ENCODE data around the gene B4GALNT3. TPM values are rescaled to one million over a fixed set of nuclear protein-coding genes. Genes with fewer than 3 reads are reported as not detected.
A peak's percentile ranks its signal among the peaks of the same experiment; 100 is the strongest.

Gene B4GALNT3
- total RNA-seq, 2 experiments from 2014 or later, result 6.1 to 7.0 TPM

DNA sequence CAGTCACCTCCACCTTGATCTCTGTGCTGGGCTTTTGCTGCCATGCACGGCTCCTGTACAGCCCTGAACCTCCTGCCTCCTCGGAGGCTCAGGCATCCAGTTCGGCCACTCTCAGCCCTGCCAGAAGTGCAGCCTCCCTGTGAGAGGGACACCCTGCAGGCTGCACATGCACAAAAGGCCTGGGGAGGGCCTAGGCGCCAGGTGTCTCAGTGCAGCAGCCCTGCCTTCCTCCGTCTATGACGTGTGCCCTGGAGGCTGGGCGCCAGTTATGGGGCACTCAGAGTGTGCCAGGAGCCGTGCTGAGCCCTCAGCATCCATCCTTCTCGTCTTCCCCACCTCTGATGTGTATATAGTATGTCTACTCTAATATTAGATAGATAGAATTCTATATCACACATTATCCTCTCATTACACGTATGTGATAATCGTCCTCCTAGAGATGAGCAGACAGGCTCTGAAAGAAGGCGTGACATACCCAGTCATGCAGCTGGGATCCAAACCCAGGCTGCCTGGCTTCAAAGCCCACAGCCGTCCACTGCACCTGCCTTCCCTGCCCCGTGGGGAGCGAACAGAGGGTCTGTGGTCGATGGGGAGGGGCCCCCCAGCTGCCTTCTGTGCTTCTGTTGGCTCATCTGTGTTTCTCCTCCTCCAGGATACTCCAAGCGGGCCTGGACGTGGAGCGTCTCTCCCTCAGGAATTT lies 101.1 kb downstream of the B4GALNT3 start:
- H3K27ac Mint-ChIP-seq, result peak overlapping the region; percentile 77
- H3K27me3 Mint-ChIP-seq, result no peaks in the 10 kb centered on the region
- H3K9me3 Mint-ChIP-seq, result no peaks in the 10 kb centered on the region
- ChIA-PET CTCF (interaction anchor here (0.6 to 2.1 kb wide), 5 partner anchors 9 to 117 kb away, joined by 3 to 5 read pairs (median 3); no protein-coding TSS in a partner anchor), POLR2A (no interaction called here)
- no peak overlapping the region for H3K4me3 Mint-ChIP-seq
- H3K36me3 Mint-ChIP-seq (ENCODE audit: low read depth), result peaks cover 28% of the 10 kb centered on the region
- no peak for DNase-seq
- H3K4me1 Mint-ChIP-seq, result peaks cover 74% of the 10 kb centered on the region

DNA sequence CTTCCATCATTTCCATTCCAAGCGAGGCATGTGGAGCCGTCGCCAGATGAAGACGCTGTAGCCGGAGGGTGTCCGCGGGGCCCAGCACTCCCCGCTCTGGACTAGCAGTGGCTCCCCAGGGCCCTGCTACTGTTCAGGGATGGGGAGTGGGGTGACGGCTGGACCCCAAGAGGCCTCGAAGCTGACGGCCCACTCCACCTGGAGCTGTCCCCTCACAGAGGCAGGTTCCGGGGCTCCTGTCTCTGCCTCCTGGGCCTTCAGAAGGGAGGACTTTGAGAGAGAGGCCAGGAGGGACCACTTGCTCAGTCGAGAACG lies 101.6 kb downstream of the B4GALNT3 start:
- Mint-ChIP-seq H3K27ac (peak overlapping the region; percentile 77), H3K36me3 (ENCODE audit: low read depth) (peaks cover 31% of the 10 kb centered on the region), H3K4me1 (peaks cover 74% of the 10 kb centered on the region), H3K4me3 (no peak overlapping the region), H3K9me3 (no peaks in the 10 kb centered on the region), H3K27me3 (no peaks in the 10 kb centered on the region)
- CTCF ChIA-PET, result interaction anchor here (0.6 to 2.1 kb wide), 5 partner anchors 9 to 452 kb away, joined by 3 to 5 read pairs (median 3); no protein-coding TSS in a partner anchor
- DNase-seq, result no peak
- POLR2A ChIA-PET, result no interaction called here

DNA sequence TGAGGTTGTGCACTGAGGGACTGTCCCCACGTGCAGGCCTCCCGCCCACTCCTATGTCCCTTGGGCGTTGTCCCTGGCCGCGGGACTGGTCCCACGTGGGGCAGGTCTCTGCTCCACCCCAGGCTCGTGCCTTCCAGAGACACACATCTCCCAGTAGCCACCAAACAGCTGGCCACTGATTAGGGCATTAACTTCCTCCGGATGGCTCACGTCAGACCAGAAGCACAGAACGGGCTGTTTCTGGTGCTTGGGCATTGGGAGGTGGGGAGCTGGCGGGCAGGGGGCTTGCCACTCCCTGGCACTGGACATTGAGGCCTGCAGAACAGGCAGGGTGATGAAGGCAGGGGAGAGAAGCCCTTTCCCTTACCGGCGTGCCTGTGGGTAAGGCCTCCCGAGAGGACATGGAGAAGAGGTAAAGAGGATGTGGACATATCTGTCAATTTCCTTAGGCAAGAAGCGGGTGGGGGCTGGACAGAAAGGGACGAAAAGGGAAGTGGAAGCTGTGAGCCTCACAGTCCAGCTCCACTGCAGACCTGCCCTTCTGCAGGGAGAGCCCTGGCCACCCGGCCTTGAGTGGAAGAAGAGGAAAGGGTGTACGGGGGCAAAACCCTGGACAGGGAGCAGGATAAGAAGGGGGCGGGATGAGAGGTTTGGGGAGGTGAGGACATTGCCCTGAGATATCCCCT lies 102.3 kb downstream of the B4GALNT3 start:
- H3K4me1 Mint-ChIP-seq, result peaks cover 77% of the 10 kb centered on the region
- H3K27me3 Mint-ChIP-seq, result no peaks in the 10 kb centered on the region
- peaks cover 29% of the 10 kb centered on the region for H3K36me3 Mint-ChIP-seq (ENCODE audit: low read depth)
- H3K4me3 Mint-ChIP-seq, result peak overlapping the region; percentile 21
- ChIA-PET CTCF (interaction anchor here (0.6 to 1.5 kb wide), 4 partner anchors 109 to 452 kb away, joined by 3 to 5 read pairs (median 3); no protein-coding TSS in a partner anchor), POLR2A (no interaction called here)
- peak overlapping the region; percentile 92 for H3K27ac Mint-ChIP-seq
- no peaks in the 10 kb centered on the region for H3K9me3 Mint-ChIP-seq
- no peak for DNase-seq

DNA sequence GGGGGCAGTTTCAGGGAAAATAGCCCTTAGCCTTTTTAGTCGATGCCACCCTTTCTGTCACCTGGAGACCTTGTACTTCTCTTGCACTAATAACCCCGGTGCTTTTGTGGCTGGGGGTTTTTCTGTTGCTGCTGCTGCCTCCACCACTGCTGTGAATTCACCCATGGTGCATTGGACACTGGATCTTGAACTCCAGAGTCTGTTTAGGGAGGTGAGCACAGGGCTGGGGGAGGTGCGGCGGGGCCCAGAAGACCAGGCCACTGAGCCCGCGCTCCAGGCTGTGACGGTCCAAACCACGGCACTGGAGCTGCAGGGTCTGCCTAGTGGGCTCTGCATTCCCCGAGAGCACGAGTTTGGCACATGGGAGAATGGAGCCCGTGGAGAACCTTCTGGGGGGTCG lies 102.9 kb downstream of the B4GALNT3 start:
- Mint-ChIP-seq H3K36me3 (ENCODE audit: low read depth) (peaks cover 28% of the 10 kb centered on the region), H3K9me3 (no peaks in the 10 kb centered on the region), H3K4me3 (peak overlapping the region; percentile 70), H3K27ac (peak overlapping the region; percentile 92), H3K4me1 (peaks cover 82% of the 10 kb centered on the region), H3K27me3 (no peaks in the 10 kb centered on the region)
- ChIA-PET CTCF (interaction anchor here (1.0 kb wide), 1 partner anchor 110 kb away, joined by 3 read pairs; no protein-coding TSS in a partner anchor), POLR2A (no interaction called here)
- peak; percentile 32 for DNase-seq

DNA sequence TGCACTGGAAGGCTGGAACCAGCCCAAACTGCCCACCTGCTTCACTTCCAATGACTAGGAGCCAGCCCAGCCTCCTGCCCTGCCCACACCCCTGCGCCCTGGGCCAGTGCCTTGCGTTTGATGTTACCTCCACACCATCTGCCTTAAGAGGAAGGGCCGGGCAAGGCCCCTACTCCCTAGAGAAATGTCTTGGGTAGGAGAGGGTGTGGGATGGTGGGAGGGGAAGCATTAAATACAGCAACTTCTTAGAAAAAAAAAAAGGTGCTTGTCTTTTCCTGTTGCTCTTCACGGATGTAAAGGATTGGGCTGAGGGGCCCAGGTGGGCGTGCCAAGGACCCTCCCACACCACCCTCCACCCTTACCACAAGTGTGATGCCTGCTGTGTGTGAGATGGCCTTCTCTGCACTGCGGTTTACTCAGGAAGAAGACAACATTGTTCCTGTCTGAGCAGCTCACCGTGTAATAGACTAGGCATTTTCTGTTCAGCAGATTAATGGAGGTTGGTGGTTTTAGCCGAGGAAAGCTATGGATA lies 103.6 kb downstream of the B4GALNT3 start:
- H3K36me3 Mint-ChIP-seq (ENCODE audit: low read depth), result peaks cover 25% of the 10 kb centered on the region
- no peaks in the 10 kb centered on the region for H3K27me3 Mint-ChIP-seq
- ChIA-PET POLR2A (no interaction called here), CTCF (interaction anchor here (0.6 to 1.5 kb wide), 6 partner anchors 13 to 114 kb away, joined by 3 read pairs; no protein-coding TSS in a partner anchor)
- H3K4me1 Mint-ChIP-seq, result peaks cover 84% of the 10 kb centered on the region
- H3K27ac Mint-ChIP-seq, result peak overlapping the region; percentile 92
- peak overlapping the region; percentile 70 for H3K4me3 Mint-ChIP-seq
- DNase-seq, result peak; percentile 81
- no peaks in the 10 kb centered on the region for H3K9me3 Mint-ChIP-seq

DNA sequence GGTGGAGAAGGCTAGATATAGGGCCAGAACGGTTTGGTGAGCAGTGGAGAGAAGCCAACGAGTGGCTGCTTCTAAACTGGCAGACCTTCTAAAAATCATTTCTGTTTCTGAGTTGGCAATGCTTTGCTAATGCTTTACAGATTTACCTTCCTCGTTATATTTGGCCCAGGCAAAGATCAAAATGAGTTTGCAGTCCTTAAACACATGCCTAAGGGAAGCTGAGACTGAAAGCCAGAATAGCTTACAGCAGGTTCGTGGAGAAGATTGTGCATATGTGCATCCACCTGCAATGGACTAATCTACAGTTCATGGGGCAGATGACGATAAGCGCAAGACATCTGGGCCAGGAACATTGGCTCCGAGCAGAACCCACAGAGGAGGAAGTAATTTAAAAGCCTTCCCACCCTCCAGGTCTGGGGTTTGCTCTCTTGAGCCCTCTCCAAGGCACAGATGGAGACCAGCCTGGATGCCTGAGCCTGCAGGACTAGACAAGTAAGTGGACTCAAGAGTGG lies 104.1 kb downstream of the B4GALNT3 start:
- POLR2A ChIA-PET, result no interaction called here
- Mint-ChIP-seq H3K4me3 (peak overlapping the region; percentile 70), H3K4me1 (peaks cover 84% of the 10 kb centered on the region), H3K27me3 (no peaks in the 10 kb centered on the region), H3K27ac (peak overlapping the region; percentile 92), H3K36me3 (ENCODE audit: low read depth) (peaks cover 23% of the 10 kb centered on the region), H3K9me3 (no peaks in the 10 kb centered on the region)
- DNase-seq, result no peak
- CTCF ChIA-PET, result interaction anchor here (0.6 to 1.5 kb wide), 6 partner anchors 12 to 114 kb away, joined by 3 read pairs; no protein-coding TSS in a partner anchor

DNA sequence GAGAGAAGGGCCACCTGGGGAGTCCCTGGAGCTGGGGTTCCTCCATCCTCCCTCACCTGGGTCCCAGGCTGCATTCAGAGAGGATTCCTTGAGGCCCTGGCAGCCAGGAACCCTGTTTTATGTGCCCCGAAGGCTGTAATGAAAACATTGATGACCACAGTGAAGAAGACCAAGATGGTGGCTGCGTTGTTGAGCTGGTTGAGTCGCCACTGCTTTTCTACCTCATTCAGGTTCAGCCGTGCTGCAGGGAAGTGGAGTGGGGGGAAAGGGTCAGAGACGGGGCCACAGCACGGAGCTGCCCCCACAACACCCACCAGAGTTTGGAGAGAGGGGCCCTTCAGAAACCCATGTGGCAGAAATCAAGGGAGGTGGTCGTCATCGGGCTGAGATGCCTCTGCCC lies 105.4 kb downstream of the B4GALNT3 start:
- Mint-ChIP-seq H3K4me1 (peaks cover 90% of the 10 kb centered on the region), H3K27me3 (no peaks in the 10 kb centered on the region), H3K27ac (peak overlapping the region; percentile 71), H3K9me3 (no peaks in the 10 kb centered on the region), H3K4me3 (peak overlapping the region; percentile 10), H3K36me3 (ENCODE audit: low read depth) (peaks cover 18% of the 10 kb centered on the region)
- POLR2A ChIA-PET, result no interaction called here
- DNase-seq, result no peak
- CTCF ChIA-PET, result interaction anchor here (1.1 to 3.8 kb wide), 2 partner anchors 11 to 18 kb away, joined by 3 to 15 read pairs; no protein-coding TSS in a partner anchor

DNA sequence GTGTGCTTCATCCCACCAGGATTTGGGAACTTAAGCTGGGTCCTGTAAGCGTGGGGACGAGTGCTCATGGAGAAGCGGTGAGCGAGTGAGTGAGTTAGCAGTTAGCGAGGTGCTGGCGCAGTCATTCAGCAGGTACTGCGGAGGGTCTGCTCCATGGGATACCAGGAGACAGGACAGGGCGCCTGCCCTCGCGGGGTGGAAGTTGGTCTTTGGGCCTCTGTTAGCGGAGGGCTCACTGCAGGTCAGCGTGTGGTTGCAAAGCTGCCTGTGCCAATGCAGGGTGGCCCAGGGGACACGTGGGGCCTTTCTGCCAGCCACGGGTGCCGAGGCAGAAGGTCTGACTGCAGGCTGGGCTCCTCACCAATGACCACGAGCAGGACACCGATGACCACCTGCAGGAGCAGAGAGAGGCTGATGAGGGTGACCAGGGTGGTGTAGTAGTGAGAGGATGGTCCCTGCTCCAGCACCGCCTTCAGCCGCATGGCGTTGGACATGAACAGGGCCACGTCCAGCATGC lies 105.9 kb downstream of the B4GALNT3 start:
- H3K9me3 Mint-ChIP-seq, result no peaks in the 10 kb centered on the region
- peak overlapping the region; percentile 80 for H3K27ac Mint-ChIP-seq
- CTCF ChIA-PET, result interaction anchor here (0.9 to 3.8 kb wide), 5 partner anchors 8 to 384 kb away, joined by 3 to 15 read pairs (median 5); partner anchors contain the start of gene RAD52
- H3K27me3 Mint-ChIP-seq, result no peaks in the 10 kb centered on the region
- H3K4me1 Mint-ChIP-seq, result peaks cover 87% of the 10 kb centered on the region
- POLR2A ChIA-PET, result no interaction called here
- peak overlapping the region; percentile 23 for H3K4me3 Mint-ChIP-seq
- H3K36me3 Mint-ChIP-seq (ENCODE audit: low read depth), result peaks cover 18% of the 10 kb centered on the region
- no peak for DNase-seq

DNA sequence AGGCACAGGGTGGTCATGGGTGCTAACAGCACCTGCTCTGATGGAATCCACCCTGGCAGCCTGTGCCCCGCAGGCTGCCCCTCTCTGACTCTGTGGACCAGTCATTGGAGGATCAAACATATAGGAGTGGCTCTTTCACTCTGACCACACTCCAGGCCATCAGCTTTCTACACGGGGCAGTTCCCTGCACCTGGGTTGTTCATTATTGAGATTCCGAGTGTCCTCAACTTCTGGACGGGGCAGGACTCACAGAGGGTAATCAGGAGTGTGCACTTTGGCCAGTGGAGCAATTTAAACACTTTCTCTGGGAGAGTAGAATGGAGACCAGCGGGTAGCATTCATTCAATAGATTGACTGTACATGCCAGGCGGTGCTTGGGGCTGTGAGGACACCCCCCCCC lies 108.7 kb downstream of the B4GALNT3 start:
- ChIA-PET POLR2A (no interaction called here), CTCF (interaction anchor here (0.7 to 3.8 kb wide), 6 partner anchors 8 to 245 kb away, joined by 3 to 15 read pairs (median 4); no protein-coding TSS in a partner anchor)
- peaks cover 16% of the 10 kb centered on the region for H3K36me3 Mint-ChIP-seq (ENCODE audit: low read depth)
- no peaks in the 10 kb centered on the region for H3K9me3 Mint-ChIP-seq
- no peak for DNase-seq
- no peaks in the 10 kb centered on the region for H3K27me3 Mint-ChIP-seq
- peaks cover 82% of the 10 kb centered on the region for H3K4me1 Mint-ChIP-seq
- H3K4me3 Mint-ChIP-seq, result no peak overlapping the region
- peak overlapping the region; percentile 50 for H3K27ac Mint-ChIP-seq

DNA sequence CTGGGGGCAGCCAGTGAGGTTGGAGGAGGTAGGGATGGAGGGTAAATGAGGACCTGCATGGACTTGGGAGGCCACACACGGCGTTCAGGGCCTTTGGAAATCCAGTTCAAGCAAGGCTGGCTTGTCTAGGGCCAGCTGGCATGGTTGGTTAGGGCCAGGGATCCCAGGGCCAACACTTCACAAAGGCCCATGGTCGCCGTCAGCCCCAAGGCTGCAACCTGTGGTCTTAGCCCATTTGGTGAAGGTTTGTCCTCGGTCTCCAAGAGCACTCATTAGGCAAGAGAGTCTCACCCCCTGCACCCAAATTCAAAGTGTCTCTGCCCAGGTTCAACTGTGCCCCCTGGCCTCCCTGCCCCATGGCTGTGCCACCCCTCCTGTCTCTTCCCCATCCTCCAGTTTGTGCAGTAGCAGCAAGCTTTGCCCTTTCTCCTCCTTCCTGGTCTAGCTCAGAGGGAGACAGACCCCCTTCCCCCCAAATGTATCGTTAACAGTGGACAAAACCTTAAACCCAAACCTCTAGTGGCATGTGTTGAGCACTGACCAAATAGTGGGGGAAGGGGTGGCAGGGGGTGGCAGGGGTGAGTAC lies 109.4 kb downstream of the B4GALNT3 start:
- Mint-ChIP-seq H3K27me3 (no peaks in the 10 kb centered on the region), H3K36me3 (ENCODE audit: low read depth) (peaks cover 17% of the 10 kb centered on the region), H3K4me1 (peaks cover 78% of the 10 kb centered on the region), H3K4me3 (peak overlapping the region; percentile 73), H3K27ac (peak overlapping the region; percentile 22), H3K9me3 (no peaks in the 10 kb centered on the region)
- POLR2A ChIA-PET, result no interaction called here
- no peak for DNase-seq
- CTCF ChIA-PET, result interaction anchor here (0.6 to 2.8 kb wide), 17 partner anchors 11 to 1020 kb away, joined by 3 to 19 read pairs (median 4); partner anchors contain the start of genes RAD52 and WNK1

DNA sequence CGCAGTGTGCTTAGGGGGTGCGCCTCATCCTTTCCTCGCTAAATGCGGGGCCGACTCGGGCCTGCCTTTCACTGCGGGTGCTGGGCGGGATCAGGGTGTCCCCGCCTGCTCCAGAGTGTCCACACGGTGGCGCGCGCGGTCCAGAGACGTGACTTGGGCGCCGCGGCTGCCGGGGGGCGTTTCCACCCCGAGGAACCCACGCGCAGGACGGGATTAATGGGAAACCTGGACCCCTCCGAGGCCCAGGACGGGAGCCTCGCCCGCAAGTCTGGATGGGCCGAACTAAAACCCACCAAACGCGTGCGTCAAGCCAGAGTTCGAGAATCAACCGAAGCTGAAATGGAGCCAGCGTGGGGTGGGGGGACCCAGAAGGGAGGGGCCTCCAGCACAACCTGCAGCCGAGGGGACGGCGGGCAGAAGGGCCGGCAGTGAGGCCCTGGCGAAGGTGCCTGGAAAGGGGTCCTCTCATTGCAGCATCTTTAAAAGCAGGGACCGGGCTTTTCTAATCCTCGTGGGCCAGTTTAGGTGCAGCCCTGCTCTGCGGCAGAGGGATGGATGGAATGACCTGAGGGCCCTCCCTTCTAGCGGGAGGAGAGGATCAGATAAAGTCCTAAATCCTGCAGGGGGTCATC lies 110.2 kb downstream of the B4GALNT3 start:
- H3K4me3 Mint-ChIP-seq, result peak overlapping the region; percentile 73
- H3K27me3 Mint-ChIP-seq, result no peaks in the 10 kb centered on the region
- peaks cover 17% of the 10 kb centered on the region for H3K36me3 Mint-ChIP-seq (ENCODE audit: low read depth)
- H3K4me1 Mint-ChIP-seq, result peaks cover 77% of the 10 kb centered on the region
- ChIA-PET CTCF (interaction anchor here (0.6 to 2.8 kb wide), 19 partner anchors 9 to 567 kb away, joined by 3 to 19 read pairs (median 4); partner anchors contain the start of genes RAD52 and WNK1), POLR2A (no interaction called here)
- peak; percentile 88 for DNase-seq
- peaks cover 4% of the 10 kb centered on the region for H3K9me3 Mint-ChIP-seq
- H3K27ac Mint-ChIP-seq, result peak overlapping the region; percentile 68

DNA sequence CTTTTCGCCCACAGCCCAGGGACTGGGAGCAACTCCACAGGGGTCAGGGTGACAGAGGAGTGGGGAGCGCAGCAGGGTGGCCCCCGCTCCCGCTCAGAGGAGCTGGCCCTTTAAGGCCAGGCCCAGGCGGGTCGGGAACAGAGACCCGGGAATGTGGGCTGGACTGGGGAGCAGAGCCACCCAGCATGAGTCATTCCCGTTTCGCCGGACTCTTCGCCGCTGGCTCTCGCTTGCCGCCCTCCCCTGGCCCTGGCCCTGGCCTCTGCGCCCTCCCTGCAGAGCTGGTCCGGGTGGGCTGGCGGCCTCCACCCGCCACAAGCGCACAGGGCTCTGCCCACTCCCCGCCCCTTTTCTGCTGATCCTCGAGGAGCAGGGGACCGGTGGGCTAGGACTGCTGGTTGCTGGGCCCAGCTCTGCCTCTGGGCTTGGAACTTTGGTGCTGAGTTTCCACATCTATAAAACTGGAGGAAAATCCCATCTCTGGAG lies 110.7 kb downstream of the B4GALNT3 start:
- Mint-ChIP-seq H3K9me3 (peaks cover 4% of the 10 kb centered on the region), H3K4me1 (peaks cover 77% of the 10 kb centered on the region), H3K4me3 (no peak overlapping the region), H3K27ac (no peak overlapping the region), H3K36me3 (ENCODE audit: low read depth) (peaks cover 18% of the 10 kb centered on the region), H3K27me3 (no peaks in the 10 kb centered on the region)
- CTCF ChIA-PET, result interaction anchor here (0.6 to 2.8 kb wide), 16 partner anchors 10 to 379 kb away, joined by 3 to 19 read pairs (median 4); partner anchors contain the start of genes RAD52 and WNK1
- DNase-seq, result no peak
- POLR2A ChIA-PET, result no interaction called here
